ENCODE results near the gene TCERG1L.

- TF ChIP-seq POLR2AphosphoS5 (IDR thresholded peaks at IDR 0.05) (no peak), POLR2A (IDR thresholded peaks at IDR 0.05) (no peak)
Measured at GRCh38 chr10:131174211-131174565, 137.3 kb downstream of the TCERG1L start.

Data from stomach (tissue), 4 donors.